Skin epidermis (tissue), 12 donors: ENCODE data around the gene GLCCI1.

Experiments used
- H3K27ac ChIP-seq, 21 experiments: fragments of 200-600 bp; sonication (generic) in 11 of 21; one replicate each; pipeline ENCODE4 v1.5.0; 2020; ENCODE audit warnings: mild to moderate bottlenecking in 3 of 21, inconsistent platforms in 2 of 21, moderate library complexity in 2 of 21
- H3K4me3 ChIP-seq, 7 experiments: fragments of 200-600 bp; sonication (generic) in 2 of 7; one replicate each; pipeline ENCODE4 v1.5.0; 2020; ENCODE audit warnings: inconsistent platforms in 2 of 7, mild to moderate bottlenecking in 2 of 7, moderate library complexity in 1 of 7

GLCCI1 gene

GRCh38 chr7:8119262-8119661, 150.7 kb downstream of the GLCCI1 start:
- Histone ChIP-seq H3K4me3 (no peak overlapping the region), H3K27ac (no peak overlapping the region)

GRCh38 chr7:8120390-8121058, 151.9 kb downstream of the GLCCI1 start:
- Histone ChIP-seq H3K4me3 (no peak overlapping the region), H3K27ac (peak overlapping the region in 4 of 21 experiments; percentile 35 to 68 (median 51))

GRCh38 chr7:8121243-8121642, 152.6 kb downstream of the GLCCI1 start:
- H3K27ac ChIP-seq = peak overlapping the region in 4 of 21 experiments; percentile 35 to 68 (median 51)
- no peak overlapping the region for H3K4me3 ChIP-seq

DNA sequence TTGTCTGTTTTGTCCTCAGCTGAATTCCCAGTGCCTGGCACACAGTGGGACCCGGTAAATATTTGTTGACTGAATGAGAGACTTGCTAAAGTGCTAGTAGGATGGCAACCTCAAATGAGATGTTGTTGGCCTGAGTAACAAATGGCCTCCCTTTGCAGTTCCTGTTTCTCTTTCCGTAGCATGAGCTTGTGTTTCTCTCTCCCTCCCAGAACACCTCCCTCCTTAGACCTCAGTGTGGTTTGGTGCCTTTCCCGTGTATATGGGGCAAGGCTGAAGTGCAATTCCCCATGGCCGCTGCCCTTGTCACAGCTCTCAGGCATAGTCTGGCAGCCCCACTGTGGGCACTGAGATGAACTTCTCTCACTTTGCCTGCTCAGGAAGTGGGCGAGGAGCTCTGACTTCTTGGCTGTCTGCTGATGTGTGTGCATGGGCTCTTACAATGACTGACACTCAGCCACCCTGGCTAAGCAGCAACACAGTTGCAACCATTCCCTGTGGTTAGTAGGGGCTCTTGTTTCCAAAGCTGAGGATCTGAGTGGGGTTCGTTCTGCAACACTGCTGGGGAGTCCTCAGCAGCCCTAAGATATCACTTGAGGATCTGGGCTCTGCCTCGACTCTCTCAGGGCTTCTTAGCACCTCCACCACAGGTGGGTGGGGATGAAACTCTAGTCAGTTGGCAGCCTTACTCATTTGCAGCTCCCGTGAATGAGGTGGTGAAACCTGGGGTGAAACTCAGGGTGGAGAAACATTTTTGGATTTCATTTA, 157.3 kb downstream of the GLCCI1 start:
- H3K27ac ChIP-seq = peak overlapping the region in 14 of 21 experiments; percentile 31 to 93 (median 59)
- no peak overlapping the region for H3K4me3 ChIP-seq

DNA sequence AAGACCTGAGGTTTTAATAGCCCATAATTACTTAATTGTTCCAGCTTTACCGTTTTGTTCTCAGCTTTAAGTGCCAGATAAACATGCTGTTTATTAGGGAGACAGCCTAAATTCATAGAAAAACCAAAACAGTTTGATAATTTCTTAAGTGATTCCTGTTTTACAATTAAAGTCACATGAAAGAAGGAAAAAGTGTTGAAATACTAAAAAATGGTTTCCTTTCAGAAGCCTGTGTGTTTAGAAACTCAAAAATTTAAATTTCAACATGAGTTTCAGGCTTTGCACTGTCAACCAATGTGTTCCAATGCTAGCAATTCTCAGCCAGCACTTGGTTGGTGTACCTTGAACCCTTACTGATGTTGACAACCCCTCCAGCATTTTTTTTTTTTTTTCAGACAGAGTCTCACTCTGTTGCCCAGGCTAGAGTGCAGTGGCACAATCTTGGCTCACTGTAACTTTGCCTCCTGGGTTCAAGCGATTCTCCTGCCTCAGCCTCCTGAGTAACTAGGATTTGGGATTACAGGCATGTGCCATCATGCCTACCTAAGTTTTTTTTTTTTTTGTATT, 158.1 kb downstream of the GLCCI1 start:
- no peak overlapping the region for H3K4me3 ChIP-seq
- H3K27ac ChIP-seq = peak overlapping the region in 6 of 21 experiments; percentile 48 to 93 (median 83)

DNA sequence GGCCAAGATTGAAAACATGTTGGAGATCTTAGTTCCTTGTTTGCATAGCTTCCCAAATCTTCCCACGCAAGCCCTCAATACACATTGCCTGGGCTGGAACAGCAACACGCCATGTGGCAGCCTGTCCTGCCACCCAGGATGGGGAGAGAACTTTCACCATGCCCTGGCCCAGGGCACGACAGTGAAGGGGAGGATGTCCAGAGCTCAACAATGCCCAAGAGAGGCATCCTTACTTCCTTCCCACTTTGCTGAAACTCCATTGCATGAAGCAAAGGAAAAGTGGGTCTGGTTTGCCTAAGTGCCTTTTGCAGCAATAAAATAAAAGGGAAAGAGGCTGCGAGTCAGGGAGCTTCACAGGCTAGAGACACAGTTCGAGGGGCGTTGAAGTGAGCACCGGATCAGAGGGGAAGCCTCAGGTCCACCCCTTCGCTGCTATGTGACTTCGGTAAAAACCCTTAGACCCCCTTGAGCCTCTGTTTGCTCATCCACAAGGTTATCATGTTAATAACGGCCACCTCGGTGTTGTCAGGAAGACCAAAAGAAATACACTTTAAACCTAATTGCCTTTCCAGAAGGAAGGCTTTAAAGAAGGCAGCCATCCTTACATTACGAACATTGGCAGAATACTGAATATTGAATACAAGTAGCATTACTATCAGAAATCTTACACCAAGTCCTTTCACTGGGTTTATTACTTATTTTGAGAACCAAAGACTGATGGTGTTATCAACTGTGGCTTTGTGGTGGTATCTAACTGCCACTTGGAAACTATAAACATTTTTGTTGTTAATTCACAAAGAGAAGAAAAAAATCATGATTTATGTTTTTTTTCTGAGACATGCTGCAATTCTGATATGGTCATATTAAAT, 160.1 kb downstream of the GLCCI1 start:
- Histone ChIP-seq H3K27ac (peak overlapping the region in 7 of 21 experiments; percentile 3 to 81 (median 66)), H3K4me3 (no peak overlapping the region)

- peak overlapping the region in 4 of 21 experiments; percentile 23 to 81 (median 66) for H3K27ac ChIP-seq
- H3K4me3 ChIP-seq = no peak overlapping the region
Observed at GRCh38 chr7:8129318-8129659, 160.7 kb downstream of the GLCCI1 start.

DNA sequence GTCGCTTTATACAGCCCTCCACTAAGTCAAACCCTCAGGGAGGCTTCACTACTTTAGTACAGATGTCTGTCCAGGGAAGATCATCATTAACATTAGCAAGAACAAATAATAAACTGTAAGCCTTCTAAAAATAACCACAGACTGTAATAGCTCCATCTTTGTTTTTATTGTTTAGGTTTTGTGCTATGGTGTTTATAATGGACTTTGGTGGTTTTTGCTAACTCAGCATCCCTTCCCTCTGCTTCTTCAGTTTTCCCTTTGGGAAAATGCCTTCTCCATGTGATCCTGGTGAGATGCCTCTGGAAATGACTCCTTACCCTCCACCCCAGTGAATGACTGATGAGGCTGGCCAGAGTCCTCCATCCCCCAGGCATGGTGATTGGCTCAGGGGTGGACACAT, 162.1 kb downstream of the GLCCI1 start:
- no peak overlapping the region for H3K4me3 ChIP-seq
- peak overlapping the region in 6 of 21 experiments; percentile 51 to 82 (median 76) for H3K27ac ChIP-seq

- H3K27ac ChIP-seq = peak overlapping the region in 8 of 21 experiments; percentile 3 to 82 (median 64)
- H3K4me3 ChIP-seq = no peak overlapping the region
Observed at GRCh38 chr7:8131694-8132605, 163.4 kb downstream of the GLCCI1 start.

- Histone ChIP-seq H3K27ac (peak overlapping the region in 5 of 21 experiments; percentile 37 to 82 (median 79)), H3K4me3 (no peak overlapping the region)
Observed at GRCh38 chr7:8133188-8133848, 164.7 kb downstream of the GLCCI1 start.

DNA sequence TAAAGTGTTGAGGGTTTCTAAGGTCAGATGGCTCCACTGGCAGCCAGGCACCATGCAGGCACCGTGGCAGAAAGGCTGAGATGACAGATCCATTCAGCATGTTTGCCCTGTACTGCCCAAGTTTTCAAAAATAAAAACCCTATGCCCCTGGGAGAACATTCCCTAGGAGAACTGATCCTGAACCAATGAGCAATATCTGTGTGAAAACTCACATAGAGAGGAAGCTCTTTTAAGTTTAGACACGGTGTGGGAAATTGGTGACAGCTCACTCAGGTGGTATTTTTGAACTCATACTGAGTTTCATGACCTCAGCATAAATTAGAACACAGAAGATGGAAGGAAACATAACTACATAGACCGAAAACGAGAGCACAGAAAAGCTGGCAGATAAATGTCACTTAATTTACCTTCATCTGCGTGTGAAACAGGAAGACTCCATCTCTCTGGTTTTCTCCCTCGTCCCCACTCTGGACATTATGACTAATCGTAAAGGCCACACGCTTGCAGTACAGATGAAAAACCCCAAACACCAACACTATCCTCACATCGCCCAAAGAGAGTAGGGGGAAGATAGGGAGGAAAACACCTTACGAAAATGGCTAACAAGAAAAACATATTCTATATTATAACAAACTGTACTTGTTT, 165.6 kb downstream of the GLCCI1 start:
- H3K27ac ChIP-seq = peak overlapping the region in 6 of 21 experiments; percentile 14 to 82 (median 58)
- no peak overlapping the region for H3K4me3 ChIP-seq

- Histone ChIP-seq H3K4me3 (no peak overlapping the region), H3K27ac (peak overlapping the region in 2 of 21 experiments; percentile 8 to 82)
Observed at GRCh38 chr7:8135417-8135816, 166.8 kb downstream of the GLCCI1 start.

GRCh38 chr7:8136051-8136730, 167.6 kb downstream of the GLCCI1 start:
- Histone ChIP-seq H3K4me3 (no peak overlapping the region), H3K27ac (peak overlapping the region in 1 of 21 experiments; percentile 82)
